HG02571 (cell line): Measurements from ENCODE around the gene SNAP23.

Source experiments
- ATAC-seq: cut with Tn5 transposase; IDR thresholded peaks from one replicate; pipeline ENCODE4 v1.9.1; 2021; ENCODE audit warnings: mild to moderate bottlenecking, moderate library complexity; ENCODE audit not compliant: unreplicated experiment

The SNAP23 gene

GRCh38 chr15:42494998-42495360, 455 bp upstream of the SNAP23 start:
- ATAC-seq: no peak

- no peak for ATAC-seq
Observed at GRCh38 chr15:42498212-42499068, 3.0 kb downstream of the SNAP23 start.

- ATAC-seq: no peak
Observed at GRCh38 chr15:42499858-42500609, 4.6 kb downstream of the SNAP23 start.

- no peak for ATAC-seq
Observed at GRCh38 chr15:42502477-42502876, 7.0 kb downstream of the SNAP23 start.

- no peak for ATAC-seq
Observed at GRCh38 chr15:42503825-42504224, 8.4 kb downstream of the SNAP23 start.

- ATAC-seq: no peak
Observed at GRCh38 chr15:42504631-42505030, 9.2 kb downstream of the SNAP23 start.

- no peak for ATAC-seq
Observed at GRCh38 chr15:42507514-42507913, 12.1 kb downstream of the SNAP23 start.

- no peak for ATAC-seq
Observed at GRCh38 chr15:42508263-42508690, 12.8 kb downstream of the SNAP23 start.

- ATAC-seq: no peak
Observed at GRCh38 chr15:42510258-42511006, 15.0 kb downstream of the SNAP23 start.

GRCh38 chr15:42511007-42511391, 15.6 kb downstream of the SNAP23 start:
- no peak for ATAC-seq

GRCh38 chr15:42523331-42523730, 27.9 kb downstream of the SNAP23 start:
- ATAC-seq: no peak

GRCh38 chr15:42528970-42529369, 33.5 kb downstream of the SNAP23 start:
- ATAC-seq: no peak

- no peak for ATAC-seq
Observed at GRCh38 chr15:42533246-42533645, 37.8 kb downstream of the SNAP23 start.

- no peak for ATAC-seq
Observed at GRCh38 chr15:42544853-42545629, 49.6 kb downstream of the SNAP23 start.

- no peak for ATAC-seq
Observed at GRCh38 chr15:42547918-42548248, 52.4 kb downstream of the SNAP23 start.

GRCh38 chr15:42548249-42549031, 53.0 kb downstream of the SNAP23 start, which contains the start of the genes HAUS2 and LRRC57:
HAUS2 (plus strand) TSS chr15:42548838; CDS start chr15:42548873, 35 bp downstream.
LRRC57 (minus strand) TSS chr15:42548793; CDS start chr15:42548434, 359 bp downstream.
- ATAC-seq: peak; percentile 80

GRCh38 chr15:42549032-42549491, 53.6 kb downstream of the SNAP23 start:
- ATAC-seq: peak; percentile 11

GRCh38 chr15:42549741-42550392, 54.4 kb downstream of the SNAP23 start:
- ATAC-seq: no peak

GRCh38 chr15:42553554-42553953, 58.1 kb downstream of the SNAP23 start:
- ATAC-seq: no peak
